ENCODE data around the gene SERF2. TPM values are rescaled to one million over a fixed set of nuclear protein-coding genes. Genes with fewer than 3 reads are reported as not detected.

SERF2 gene
- total and polyA plus RNA-seq, 10 of the 15 experiments (the other 5 are each of a cell fraction or from before 2014, with no cell fraction given) = 464 to 4,159 (median 1,014) TPM

DNA sequence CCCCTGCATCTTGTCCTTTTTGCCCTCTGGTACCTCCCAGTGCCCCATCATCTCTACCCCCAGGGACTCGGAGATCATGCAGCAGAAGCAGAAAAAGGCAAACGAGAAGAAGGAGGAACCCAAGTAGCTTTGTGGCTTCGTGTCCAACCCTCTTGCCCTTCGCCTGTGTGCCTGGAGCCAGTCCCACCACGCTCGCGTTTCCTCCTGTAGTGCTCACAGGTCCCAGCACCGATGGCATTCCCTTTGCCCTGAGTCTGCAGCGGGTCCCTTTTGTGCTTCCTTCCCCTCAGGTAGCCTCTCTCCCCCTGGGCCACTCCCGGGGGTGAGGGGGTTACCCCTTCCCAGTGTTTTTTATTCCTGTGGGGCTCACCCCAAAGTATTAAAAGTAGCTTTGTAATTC, 1.5 kb downstream of the SERF2 start:
- ATAC-seq = no peak
- in situ Hi-C loops (cut with MboI) (loop anchor here (10.0 to 25.0 kb wide), 2 partner anchors 931 to 1531 kb away; partner anchors contain the start of genes GANC and TMEM87A), intact Hi-C loops (cut with micrococcal nuclease; ENCODE audit: unreplicated experiment) (loop anchor here (5.0 kb wide), 1 partner anchor 34 kb away; the partner anchor contains the start of gene WDR76)
- peak overlapping the region; percentile 99 for H3K4me2 ChIP-seq (ENCODE audit: control insufficient read depth, insufficient read depth)
- H3K27ac ChIP-seq (ENCODE audit: control insufficient read depth, insufficient read depth) = peak overlapping the region; percentile 99
- ChIA-PET SMC1A (ENCODE audit: uncharacterized antibody, unreplicated experiment) (interaction anchor here (1.1 to 9.4 kb wide), 6 partner anchors 10 to 34 kb away, joined by 3 to 129 read pairs (median 4); partner anchors contain the start of genes ELL3 and MFAP1), RAD21 (ENCODE audit: unreplicated experiment) (interaction anchor here (1.1 to 1.7 kb wide), 4 partner anchors 15 to 34 kb away, joined by 4 to 9 read pairs (median 6); partner anchors contain the start of genes ELL3 and MFAP1), POLR2A (interaction anchor here (1.0 to 6.5 kb wide), 7 partner anchors 10 to 37 kb away, joined by 3 to 59 read pairs (median 6); partner anchors contain the start of genes ELL3, MFAP1 and WDR76), CTCF (interaction anchor here (0.5 to 1.5 kb wide), 3 partner anchors 17 to 911 kb away, joined by 3 to 5 read pairs (median 4); partner anchors contain the start of gene ELL3)
- H3K4me3 ChIP-seq = peak overlapping the region; percentile 96
- H3K79me2 ChIP-seq (ENCODE audit: control insufficient read depth, insufficient read depth, low read length) = peaks cover 34% of the 10 kb centered on the region
- no peaks in the 10 kb centered on the region; the same call in none of the 2 replicates for H4K20me1 ChIP-seq (ENCODE audit: control insufficient read depth, insufficient read depth)
- BruUV-seq (replicated peaks) = no TSS peak
- no peak overlapping the region for H2AFZ ChIP-seq (ENCODE audit: control insufficient read depth, low read depth, low read length)
- DNase-seq (ENCODE audit: low read depth, low spot score) = no peak
- peaks cover 25% of the 10 kb centered on the region for H3K4me1 ChIP-seq (ENCODE audit: control insufficient read depth, insufficient read depth, low read length)
- 95% methylated on average over 7 of the region's 10 CpGs for WGBS (ENCODE audit: insufficient coverage, insufficient replicate concordance, low lambda C conversion rate, missing lambda C conversion rate)
- TF ChIP-seq NRF1 (conservative IDR thresholded peaks at IDR 0.05; ENCODE audit: low read depth, low read length) (no peak), STAT1 (conservative IDR thresholded peaks at IDR 0.05) (no peak), ZNF274 (IDR thresholded peaks at IDR 0.05; ENCODE audit: insufficient read depth, insufficient read length) (no peak), NFXL1 (IDR thresholded peaks at IDR 0.05; ENCODE audit: borderline replicate concordance) (no peak), POLR2AphosphoS2 (IDR thresholded peaks at IDR 0.05; ENCODE audit: low read depth, low read length) (no peak), ESRRA (IDR thresholded peaks at IDR 0.05; ENCODE audit: low read length) (no peak), HDAC2 (IDR thresholded peaks at IDR 0.05) (no peak)
- no peak for FAIRE-seq
- H3K27me3 ChIP-seq (replicated peaks in 1 of 2; ENCODE audit: control insufficient read depth in 2 of 2, insufficient read depth in 2 of 2, low read length in 1 of 2) = no peaks in the 10 kb centered on the region
- H3K9ac ChIP-seq (ENCODE audit: control insufficient read depth, insufficient read depth, low read length) = peak overlapping the region; percentile 100
- peaks cover 5 to 30% of the 10 kb centered on the region in 2 experiments for H3K36me3 ChIP-seq (ENCODE audit: control insufficient read depth in 2 of 2, insufficient read depth in 2 of 2, low read length in 1 of 2)
- H3K9me3 ChIP-seq (replicated peaks; ENCODE audit: control insufficient read depth, insufficient read depth, low read length) = no peaks in the 10 kb centered on the region
